GM21423 (cell line): ENCODE results near the gene MYRFL.
A peak's percentile ranks its signal among the peaks of the same experiment; 100 is the strongest.
"Not testable (repeated sequence)": the region's sequence is repeated elsewhere in the genome, so short reads cannot be mapped to it uniquely, and the experiment has no call there.

Experiments
- ATAC-seq: cut with Tn5 transposase; IDR thresholded peaks from one replicate; pipeline ENCODE4 v1.9.1; 2021; ENCODE audit warnings: mild to moderate bottlenecking, moderate library complexity; ENCODE audit not compliant: unreplicated experiment

MYRFL gene

DNA sequence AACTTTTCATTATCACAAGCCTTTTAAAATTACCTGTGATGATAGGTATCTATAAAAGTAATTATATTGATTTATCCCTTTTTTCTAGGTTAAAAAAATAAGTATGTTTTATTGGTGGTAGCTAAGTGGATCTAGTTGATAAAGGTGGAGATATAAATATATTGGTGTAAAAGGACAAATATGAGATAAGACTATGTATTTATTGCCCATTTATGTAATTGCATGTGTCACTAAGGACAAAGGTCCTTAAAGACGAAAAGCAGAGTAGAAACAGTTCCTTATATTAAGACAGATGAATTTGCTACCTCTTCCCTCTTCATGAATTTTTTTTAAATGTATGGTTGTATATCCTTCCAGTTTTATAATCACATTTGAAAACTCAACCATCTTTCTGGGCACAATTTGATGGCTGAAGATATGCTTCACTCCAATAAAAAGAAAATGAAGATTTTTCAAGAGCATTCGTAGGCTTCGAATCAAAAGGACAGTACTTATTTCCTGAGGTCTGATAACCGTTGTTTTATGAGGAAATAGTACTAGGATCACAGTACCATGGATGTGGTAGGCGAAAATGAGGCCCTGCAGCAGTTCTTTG, at the start of gene MYRFL:
TSS of gene MYRFL (plus strand) at position 262 of the 595 bp plus-strand sequence. CDS start at position 553, 291 bp downstream.
- no peak for ATAC-seq

DNA sequence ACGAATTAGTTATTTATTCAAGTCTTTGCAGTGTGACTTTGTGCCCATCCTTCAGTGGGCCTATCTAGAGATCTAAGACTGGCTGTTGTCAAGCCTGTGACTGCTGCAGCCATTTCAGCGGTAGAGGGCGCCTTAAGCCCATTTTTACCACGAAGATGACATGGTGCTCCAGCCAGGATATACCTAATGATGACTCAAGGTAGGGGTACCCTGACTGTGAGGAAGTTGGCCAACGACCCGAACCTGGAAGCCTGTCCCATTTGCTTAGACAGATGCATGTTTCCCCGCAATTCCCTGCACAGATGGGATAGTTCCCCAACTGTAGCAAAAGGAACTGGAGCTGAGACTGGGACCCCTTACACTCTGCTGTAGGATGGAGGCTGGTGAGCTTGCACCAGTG, 45.1 kb upstream of the MYRFL start:
- ATAC-seq = no peak

DNA sequence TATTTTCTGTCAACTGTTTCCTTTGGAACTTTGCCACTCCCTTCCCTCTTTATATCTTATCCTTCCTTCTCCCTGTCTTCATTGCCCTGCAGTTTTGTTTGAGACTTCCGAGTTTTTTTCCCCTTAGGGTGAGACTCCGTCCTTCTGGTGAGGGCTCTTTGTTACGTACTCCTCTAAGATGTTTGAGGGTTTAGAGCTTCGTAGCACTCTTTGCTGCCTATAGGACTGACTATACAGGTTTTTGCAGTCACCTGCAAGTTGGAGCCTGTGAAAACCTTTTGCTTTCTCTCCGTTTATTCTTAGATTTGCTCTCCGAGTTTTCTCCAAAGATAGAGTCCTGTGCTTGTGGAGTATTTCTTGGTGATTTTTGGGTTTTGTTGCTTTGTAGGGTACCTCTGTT, 41.7 kb upstream of the MYRFL start:
- no peak for ATAC-seq

DNA sequence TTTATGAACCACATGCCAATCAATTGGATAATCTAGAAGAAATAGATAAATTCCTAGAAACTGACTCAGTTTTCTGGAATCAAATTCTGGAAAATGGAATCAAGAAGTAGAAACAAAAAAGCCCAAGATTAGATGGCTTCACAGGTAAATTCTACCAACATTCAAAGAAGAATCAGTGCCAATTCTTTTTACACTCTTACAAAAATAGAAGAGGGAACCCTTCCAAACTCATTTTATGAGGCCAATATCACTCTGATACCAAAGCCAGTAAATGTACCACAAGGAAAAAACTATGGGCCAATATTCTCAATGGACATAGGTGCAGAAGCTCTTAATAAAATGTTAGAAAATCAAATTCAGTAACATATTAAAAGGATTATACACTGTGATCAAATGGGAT, 35.7 kb upstream of the MYRFL start:
- ATAC-seq = no peak

DNA sequence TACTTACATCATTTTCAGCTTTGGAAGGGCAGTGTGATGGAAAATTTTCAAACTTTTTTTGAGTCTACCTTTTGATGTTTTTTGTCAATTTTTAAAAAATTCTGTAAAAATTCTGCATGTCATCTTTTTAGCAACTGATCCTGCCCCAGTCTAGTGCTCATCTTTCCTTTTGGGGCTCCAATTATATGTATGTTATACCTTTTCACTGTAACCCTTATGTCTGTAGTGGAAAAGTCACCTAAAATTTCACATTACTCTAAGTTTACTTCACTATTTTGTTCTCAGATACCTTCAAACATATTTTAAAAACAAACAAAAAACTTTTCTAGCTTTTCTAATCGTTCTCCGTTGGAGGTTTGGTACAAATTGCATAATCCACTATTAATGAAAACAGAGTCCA, 32.5 kb upstream of the MYRFL start:
- ATAC-seq = no peak

DNA sequence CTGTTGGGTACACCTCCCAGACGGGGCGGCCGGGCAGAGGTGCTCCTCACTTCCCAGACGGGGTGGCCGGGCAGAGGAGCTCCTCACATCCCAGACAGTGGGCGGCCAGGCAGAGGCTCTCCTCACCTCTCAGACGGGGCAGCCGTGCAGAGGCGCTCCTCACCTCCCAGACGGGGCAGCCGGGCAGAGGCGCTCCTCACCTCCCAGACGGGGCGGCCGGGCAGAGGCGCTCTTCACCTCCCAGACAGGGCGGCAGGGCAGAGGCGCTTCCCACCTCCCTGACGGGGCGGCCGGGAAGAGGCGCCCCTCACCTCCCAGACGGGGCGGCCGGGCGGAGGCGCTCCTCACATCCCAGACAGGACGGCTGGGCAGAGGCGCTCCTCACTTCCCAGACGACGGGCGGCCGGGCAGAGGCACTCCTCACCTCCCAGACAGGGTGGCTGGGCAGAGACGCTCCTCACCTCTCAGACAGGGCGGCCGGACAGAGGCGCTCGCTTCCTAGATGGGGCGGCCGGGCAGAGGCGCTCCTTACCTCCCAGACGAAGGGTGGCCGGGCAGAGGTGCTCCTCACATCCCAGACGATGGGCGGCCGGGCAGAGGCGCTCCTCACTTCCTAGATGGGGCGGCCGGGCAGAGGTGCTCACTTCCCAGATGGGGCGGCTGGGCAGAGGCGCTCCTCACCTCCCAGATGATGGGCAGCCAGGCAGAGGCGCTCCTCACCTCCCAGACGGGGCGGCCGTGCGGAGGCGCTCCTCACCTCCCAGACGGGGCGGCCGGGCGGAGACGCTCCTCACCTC, 17.7 kb upstream of the MYRFL start:
- not testable (repeated sequence) for ATAC-seq

DNA sequence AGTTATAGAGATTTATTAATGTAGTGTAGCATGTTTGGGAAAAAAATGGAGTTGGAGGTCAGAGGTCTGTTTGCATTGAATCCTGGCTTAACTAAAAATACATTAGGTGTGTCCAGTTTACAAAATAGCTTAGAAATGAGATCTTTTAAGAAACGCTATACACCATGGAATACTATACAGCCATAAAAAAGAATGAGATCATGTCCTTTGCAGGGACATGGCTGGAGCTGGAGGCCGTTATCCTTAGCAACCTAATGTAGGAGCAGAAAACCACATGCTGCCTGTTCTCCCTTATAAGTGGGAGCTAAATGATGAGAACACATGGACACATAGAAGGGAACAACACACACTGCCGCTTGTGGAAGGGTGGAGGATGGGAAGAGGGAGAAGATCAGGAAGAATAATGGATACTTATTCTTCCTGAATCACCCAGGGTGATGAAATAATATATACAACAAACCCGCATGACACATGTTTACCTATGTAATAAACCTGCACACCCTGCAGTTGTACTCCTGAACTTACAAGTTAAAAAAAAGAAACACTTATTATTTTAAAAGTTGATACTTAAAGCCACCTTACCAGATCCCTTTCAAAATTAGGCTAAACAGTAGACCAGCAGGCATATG, 14.0 kb upstream of the MYRFL start:
- ATAC-seq = no peak

DNA sequence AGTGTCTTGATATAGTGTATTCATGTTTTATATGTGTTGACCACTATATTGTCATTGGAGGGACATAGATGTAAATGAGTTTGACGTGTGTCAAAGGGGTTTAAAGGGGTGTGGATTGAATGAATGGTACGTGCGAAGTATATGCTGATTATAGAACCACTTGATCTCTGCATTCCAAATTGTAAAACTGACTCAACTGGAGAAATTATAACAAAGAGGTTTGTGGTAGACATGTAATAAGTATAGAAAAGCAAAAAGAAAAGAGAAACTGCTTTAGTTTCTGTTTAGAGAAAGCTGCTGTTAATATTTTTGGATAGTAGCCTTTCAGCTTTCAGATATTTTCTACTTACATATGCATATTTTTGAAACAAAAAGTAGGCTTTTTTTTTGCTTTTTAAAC, 8.9 kb upstream of the MYRFL start:
- ATAC-seq = peak; percentile 45

DNA sequence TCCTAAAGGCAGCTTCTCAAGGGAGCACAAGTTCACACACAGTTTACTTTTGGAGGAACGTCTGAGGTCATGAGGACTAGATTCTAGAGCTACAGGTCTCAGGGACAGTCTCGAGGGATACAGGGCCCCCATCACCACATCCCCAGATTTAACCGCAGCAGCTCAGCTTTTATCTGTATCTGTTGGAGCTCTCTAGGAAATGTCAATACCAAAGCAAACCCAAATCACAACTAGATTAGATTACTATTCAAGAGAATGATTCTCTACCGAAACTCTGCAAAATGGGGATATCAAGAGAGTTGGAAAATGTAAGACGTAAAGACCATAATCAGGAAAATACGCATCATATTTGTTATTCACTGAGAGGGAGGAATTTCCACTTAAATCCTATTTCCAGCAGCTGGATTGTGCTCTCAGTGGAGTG, 4.0 kb upstream of the MYRFL start:
- no peak for ATAC-seq

DNA sequence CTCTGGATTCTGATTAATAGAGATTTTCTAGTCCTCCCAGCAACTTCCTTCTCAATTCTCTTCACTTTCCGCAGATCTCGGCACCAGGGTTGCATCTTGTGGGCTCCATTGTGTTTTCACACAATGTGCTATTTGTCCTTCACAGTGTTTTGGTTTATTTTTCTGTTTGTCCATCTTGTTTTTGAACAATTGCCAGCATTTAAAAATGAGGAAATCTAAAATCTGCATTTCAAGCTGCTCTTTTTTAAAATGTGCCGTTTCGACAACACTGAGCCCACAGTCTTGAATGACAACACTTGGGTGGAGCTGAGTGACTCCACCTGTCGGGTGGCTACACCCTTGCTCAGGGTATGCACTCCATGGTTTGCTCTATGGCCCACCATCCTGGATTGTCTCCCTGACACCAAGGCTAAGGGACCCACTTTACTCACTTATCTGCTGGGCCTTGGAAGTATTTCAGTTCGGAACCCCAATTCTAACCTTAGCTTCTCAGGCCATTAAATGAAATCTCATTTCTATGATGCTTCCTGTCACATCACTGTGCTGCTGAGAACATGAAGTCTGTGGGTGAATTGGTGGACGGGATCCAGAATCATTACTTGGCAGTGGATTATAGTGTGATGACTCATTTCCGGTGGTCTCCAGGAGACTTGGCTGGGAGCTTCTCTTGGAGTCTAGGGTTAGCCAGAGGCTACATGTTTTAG, 3.4 kb upstream of the MYRFL start:
- ATAC-seq = no peak

DNA sequence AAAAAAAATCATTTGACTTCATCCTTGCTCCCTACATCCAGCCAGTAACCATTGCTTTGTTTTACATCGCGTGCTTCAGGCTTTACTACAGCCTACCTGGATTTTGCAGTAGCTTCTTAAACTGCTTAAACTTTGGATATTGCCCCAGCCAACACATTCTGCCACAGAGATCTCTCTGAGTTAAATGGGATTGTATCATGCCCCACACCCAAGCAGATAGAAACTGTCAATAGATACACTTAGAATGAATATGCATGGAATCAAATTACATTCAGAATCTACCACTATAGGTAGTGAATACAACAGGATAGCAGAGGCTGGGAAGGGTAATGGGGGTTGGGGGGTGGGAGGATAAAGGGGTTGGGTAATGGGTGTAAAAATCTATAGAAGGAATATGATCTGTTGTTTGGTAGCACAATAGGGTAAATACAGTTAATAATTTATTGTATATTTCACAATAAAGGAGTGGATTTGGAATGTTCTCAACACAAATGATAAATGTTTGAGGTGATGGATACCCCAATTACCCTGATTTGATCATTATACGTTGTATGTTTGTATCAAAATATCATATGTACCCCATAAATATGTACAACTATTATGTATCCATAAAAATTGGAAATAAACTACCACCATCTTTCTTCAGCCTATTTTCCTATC, 2.7 kb upstream of the MYRFL start:
- ATAC-seq = no peak

DNA sequence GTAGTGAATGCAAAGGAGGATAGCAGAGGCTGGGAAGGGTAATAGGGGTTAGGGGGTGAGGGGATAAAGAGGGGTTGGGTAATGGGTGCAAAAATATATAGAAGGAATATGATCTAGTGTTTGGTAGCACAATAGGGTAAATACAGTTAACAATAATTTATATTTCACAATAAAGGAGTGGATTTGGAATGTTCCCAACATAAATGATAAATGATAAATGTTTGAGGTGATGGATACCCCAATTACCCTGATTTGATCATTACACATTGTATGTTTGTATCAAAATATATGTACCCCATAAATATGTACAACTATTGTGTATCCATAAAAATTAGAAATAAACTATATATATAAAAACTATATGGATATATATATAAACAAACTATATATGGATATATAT, 999 bp upstream of the MYRFL start:
- no peak for ATAC-seq

DNA sequence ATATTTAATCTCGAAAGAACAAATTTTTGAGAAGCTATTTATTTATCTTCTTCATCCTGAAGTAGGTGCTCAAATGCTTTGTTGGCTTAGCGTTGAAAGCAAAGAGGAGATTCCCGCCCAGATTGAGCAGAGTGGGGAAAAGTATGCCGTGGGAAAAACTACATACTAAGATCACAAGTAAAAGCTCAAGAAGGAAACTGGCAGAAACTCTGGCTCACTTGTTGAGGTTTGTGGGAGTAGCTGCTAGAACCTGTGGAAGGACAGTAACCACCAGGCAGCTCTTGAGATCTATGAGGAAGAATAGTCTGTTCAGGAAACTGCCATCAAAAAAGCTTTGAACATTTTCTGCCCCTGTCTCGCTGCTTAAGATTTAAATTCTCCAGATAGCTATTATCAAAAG, 3.9 kb downstream of the MYRFL start:
- no peak for ATAC-seq

DNA sequence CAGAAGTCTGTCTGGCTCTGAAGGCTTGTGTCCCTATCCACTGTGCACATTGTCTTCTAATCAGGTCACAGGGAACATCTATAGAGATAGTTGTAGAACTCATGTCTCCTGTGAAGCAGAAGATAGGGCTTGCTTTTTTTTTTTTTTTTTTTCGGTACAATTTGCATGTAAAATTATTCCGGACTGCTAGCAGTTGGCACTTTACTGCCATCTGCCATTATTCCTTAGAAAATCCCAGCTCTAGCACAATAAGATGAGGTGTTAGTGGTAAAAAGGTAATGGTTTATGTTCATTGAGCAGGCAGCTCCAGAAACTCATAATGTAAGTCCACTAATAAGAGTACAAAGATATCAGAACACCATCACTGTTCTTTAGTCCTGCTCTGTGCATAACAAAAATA, 8.7 kb downstream of the MYRFL start:
- ATAC-seq = no peak

DNA sequence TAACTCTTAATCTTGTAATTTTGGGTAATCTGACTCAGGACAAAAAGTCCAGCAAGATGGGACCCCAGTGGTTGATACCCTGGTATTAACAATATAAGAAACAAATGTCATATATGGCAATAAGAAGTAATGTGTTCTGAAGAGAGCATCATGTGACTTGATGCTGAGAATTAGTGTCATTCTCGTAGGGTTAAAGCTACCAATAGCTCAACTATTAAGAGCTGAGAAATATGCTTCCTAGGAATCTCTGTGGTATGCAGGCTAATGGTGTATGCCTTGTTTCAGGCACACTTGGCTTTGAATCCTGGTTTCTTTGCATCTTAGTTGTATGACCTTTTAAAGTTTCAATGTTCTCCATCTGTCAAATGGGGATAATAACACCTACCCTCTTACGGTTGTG, 9.1 kb downstream of the MYRFL start:
- ATAC-seq = no peak

DNA sequence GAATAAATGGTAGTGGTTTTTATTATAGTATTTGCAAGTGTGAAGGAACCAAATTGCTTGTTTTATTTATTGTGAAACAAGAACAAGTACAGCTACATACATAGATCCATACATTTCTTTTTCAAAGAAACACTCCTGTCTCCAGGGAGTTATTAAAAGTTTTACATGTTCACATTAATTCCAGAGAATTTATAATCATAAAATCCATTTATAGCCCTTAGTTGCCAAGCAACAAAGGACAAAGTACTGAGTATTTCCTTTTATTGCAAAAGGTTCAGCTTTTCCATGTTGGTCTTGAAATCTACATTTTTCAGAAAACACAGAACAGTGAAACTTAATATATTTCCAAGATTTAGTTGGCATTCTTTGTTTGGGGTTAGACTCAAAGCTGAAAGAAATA, 9.5 kb downstream of the MYRFL start:
- ATAC-seq = no peak

DNA sequence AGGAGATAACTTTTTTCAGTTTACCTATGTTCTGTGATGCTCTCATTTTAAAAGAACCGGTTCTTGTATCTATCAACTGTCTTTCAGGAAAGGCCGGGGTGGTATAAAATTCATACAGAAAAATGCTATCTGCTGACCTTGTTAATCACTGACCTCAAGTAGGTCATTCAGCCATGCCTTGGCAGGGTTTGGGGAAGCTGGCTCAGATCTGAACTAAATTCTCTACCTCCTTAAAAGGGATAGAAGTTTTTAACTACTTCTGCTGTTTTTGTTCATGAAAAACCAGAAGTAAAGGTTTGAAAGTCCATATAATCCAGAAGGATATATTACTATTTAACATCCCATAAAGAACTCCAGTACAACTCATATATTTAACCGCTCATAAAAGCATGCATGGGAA, 10.1 kb downstream of the MYRFL start:
- no peak for ATAC-seq

DNA sequence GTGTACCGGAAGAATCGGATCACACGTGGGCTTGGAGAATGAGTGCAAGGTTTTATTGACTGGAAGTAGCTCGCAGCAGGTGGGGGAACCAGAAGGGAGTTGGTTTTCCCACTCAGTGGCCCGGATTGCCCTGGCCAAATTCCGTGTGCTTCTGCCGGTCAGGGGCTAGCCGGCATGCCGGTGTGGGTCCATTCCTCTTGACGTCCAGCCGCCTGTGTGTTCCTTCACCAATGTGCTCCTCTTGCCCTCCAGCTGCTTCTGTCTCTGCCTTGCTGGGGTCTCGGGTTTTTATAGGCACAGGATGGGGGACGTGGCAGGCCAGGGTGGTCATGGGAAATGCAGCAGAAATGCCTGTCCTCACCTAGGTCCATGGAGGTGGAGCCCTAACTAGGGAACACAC, 11.0 kb downstream of the MYRFL start:
- no peak for ATAC-seq

DNA sequence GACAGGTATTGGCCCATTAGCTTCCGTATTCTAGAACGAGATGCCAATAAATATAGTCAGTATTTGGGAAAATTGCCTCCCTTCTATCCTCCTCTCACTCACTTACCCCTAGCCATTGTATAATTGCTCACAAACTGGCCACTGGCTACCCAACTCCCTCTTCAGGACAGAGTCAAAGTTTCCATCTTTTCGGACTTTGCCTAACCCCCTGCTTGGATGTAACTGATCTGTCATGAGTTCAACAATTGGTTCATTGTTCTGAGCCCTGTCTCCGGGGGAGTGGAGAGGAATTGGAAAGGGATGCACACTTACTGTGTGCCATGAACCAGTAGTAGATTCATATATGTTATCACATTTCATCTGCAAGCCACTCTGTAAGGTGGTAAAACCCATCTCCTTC, 12.2 kb downstream of the MYRFL start:
- no peak for ATAC-seq

DNA sequence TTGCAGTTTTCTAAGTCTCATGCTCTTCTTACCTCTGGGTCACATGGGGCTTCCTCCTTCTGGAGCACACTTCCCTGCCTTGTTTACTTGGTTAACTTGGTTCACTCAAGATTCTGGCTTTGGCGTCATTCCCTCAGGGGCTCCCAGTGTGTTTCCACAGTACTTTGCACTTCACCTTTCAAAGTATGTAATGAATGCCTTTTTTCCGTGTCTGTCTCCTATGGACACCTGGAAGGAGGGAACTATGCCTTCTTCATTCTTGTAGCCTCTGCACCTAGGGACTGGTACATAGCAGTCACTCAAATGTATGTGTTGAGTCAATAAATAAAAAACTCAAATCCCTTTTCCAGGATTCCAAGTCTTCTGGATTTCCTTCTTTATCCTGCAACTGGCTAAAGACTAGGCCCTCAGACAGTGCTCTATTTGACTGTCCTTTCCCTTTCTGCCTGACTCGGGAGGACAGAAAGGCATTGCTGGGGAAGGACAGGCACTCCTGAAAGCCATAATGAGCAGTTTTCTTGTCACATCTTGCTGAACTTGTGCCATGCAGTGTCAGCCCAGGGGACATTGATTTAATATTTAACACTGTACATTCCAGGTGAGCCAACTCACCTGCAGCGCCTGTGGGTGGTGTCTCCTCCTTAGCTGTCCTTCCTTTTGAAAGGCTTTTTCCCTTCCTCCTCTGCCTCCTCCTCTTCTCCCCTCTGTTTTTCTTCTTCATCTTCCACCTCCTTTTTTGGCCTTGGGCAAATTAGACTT, 12.8 kb downstream of the MYRFL start:
- ATAC-seq = no peak
